Measurements from ENCODE around the gene POLH.
A peak's percentile ranks its signal among the peaks of the same experiment; 100 is the strongest.
"Not testable (repeated sequence)": the region's sequence is repeated elsewhere in the genome, so short reads cannot be mapped to it uniquely, and the experiment has no call there.

The POLH gene

GRCh38 chr6:43634702-43635303 lies 58.8 kb downstream of the POLH start:
- no peak for DNase-seq

DNA sequence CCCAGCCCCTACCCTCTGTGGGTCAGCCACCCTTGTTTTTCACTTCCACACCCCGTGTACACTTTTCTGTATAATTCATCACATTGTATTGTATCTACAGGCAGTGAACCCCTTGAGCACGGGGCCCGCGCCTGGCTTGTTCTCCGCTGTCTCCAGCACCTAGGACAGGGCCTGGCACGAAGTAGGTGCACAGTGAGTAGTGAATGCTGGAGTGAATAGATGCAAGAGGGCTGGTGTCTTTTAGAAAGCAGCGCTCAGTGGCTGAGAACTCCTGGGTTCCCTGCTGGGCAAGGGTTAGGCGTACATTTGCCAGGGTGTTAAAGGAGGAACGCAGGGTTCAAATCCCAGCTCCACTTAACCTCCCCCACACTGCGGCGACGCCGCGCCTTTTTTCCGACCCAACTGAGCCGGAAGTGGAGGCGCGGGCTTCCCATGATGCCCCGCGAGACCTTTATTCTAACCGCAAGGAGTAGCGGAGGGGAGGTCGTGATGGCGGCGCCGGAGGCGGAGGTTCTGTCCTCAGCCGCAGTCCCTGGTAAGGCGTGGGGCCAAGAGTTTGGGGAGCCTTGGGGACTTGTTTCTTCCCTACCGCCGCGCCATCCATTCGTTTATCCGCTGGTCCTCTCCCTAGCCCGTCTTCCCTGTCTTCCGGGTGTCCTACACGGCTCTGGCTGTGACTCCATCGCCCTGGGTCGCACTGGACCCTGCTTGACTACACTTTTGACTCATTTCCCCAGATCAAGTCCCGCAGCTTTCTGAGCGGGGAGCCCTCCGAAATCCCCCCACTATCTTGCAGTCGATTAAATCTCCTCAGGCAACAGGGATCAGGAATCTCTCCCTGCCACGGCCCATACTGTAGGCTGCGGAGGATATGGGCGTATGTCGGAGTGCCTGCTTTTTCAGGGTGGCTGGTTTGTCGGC lies 59.7 kb downstream of the POLH start, which contains the start of gene MAD2L1BP:
TSS of gene MAD2L1BP (plus strand) at position 454 of the 921 bp plus-strand sequence. CDS start at position 490, 36 bp downstream.
- DNase-seq: peak; percentile 81 to 87

DNA sequence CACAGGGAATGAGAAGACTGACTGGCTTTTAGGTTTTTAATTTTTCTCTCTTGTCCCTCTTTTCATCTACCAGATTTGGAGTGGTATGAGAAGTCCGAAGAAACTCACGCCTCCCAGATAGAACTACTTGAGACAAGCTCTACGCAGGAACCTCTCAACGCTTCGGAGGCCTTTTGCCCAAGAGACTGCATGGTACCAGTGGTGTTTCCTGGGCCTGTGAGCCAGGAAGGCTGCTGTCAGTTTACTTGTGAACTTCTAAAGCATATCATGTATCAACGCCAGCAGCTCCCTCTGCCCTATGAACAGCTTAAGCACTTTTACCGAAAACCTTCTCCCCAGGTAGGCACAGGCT lies 60.3 kb downstream of the POLH start:
- no peak for DNase-seq

- no peak for DNase-seq
Observed at GRCh38 chr6:43639984-43640800, 64.2 kb downstream of the POLH start.

- peak; percentile 60 to 63 for DNase-seq
Observed at GRCh38 chr6:43644940-43645612, 69.1 kb downstream of the POLH start, which contains the start of gene RSPH9. Gene RSPH9 (plus strand): TSS chr6:43645036. CDS start chr6:43645099, 63 bp downstream.

DNA sequence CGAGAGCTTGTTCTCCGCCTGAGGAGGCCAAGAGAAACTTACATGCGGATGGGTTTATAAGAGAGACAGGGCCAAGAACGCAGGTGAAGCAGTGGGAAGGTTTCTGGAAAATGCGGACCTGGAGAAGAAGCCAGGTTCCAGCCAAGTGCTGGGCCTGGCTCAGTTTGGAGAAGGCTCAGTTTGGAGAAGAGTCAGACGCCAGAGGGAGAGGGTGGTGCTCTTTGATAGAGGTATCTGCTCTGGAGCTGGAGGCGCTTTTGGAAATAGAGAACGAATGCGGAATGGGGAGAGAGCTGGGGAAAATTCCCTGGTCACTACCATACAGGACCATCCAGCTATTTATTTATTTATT lies 69.6 kb downstream of the POLH start:
- no peak for DNase-seq

GRCh38 chr6:43647613-43648012 lies 71.6 kb downstream of the POLH start:
- DNase-seq: no peak

GRCh38 chr6:43648248-43648647 lies 72.3 kb downstream of the POLH start:
- DNase-seq: no peak

GRCh38 chr6:43652822-43653221 lies 76.8 kb downstream of the POLH start:
- not testable (repeated sequence) for DNase-seq

DNA sequence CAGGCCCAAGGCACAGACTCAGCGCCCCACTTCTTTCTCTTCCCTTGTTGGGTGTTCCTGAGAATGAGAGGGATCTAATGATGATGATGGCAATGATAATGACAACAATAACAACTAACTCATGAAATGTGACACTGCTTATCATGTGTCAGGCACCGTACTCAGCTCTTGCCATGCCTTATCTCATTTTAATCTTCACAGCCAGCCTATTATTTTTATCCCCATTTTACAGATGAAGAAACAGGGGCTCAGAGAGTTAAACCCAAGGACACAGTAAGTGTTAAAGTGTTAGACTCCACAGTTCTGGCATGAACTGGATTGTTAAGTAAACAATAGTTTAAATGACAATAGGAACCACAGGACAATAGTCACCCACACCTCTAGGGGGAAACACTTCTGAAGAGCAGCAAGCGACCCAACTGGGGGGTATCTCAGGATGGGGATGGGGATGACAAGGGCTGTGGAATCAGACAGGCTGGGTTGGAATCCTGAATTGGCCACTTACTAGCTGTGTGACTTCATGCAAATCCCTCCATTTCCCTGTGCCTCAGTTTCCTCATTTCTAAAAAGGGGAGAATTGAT lies 81.3 kb downstream of the POLH start:
- no peak for DNase-seq

DNA sequence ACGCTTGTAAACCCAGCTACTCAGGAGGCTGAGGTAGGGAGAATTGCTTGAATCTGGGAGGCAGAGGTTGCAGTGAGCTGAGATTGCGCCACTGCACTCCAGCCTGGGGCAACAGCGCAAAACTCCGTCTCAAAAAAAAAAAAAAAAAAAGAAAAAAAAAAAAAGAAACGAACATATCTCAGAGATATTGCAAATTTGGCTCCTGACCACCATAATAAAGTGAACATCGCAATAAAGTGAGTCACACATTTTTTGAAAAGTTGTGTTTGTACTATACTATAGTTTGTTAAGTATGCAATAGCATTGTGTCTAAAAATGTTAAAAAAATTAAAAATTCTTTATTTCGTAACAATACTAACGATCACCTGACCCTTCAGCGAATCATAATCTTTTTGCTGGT lies 82.2 kb downstream of the POLH start:
- no peak for DNase-seq

DNA sequence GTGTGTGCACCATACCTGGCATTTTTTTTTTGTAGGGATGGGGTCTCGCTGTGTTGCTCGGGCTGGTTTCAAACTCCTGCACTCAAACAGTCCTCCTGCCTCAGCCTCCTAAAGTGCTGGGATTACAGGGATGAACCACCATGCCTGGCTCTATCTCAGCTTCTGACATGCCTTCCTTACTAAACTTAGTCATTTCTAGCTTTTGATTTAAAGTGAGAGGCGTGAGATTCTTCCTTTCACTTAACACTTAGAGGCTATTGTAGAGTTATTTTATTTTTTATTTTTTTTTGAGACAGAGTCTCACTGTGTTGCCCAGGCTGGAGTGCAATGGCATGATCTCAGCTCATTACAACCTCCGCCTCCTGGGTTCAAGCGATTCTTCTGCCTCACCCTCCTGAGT lies 87.0 kb downstream of the POLH start:
- DNase-seq: not testable (repeated sequence)

Measured in stimulated activated CD4-positive, alpha-beta T cell treated with anti-CD3 and anti-CD28 coated beads, Interleukin-4, amount 100 ng/mL, for 4 hours (primary cell).